ENCODE measurements around the gene ASAP3.

DNA sequence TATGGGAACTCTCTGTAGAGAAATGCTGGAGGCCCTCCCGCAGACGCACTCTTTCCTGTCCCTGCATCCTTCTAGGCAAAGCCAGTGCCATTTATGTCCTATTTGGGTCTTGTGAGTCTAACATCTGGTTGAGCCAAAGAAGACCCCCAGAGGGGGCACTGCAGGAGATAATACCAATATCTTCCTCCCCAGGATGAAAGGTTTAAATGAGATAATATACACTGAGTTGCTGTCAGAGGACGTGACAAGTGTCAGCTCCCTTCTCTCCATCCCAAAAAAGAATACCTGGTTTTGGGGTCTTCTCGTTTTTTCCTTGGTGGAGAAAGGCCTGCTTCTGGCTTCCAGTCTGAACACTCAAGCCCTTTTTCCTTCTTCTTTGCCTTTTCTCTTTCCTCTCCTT lies 67.0 kb downstream of the ASAP3 start:
- TF ChIP-seq, protein P1, sequence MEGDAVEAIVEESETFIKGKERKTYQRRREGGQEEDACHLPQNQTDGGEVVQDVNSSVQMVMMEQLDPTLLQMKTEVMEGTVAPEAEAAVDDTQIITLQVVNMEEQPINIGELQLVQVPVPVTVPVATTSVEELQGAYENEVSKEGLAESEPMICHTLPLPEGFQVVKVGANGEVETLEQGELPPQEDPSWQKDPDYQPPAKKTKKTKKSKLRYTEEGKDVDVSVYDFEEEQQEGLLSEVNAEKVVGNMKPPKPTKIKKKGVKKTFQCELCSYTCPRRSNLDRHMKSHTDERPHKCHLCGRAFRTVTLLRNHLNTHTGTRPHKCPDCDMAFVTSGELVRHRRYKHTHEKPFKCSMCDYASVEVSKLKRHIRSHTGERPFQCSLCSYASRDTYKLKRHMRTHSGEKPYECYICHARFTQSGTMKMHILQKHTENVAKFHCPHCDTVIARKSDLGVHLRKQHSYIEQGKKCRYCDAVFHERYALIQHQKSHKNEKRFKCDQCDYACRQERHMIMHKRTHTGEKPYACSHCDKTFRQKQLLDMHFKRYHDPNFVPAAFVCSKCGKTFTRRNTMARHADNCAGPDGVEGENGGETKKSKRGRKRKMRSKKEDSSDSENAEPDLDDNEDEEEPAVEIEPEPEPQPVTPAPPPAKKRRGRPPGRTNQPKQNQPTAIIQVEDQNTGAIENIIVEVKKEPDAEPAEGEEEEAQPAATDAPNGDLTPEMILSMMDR (IDR thresholded peaks at IDR 0.05): no peak
- no peak for TF ChIP-seq POLR2A (IDR thresholded peaks at IDR 0.05)
